Osteoblast (primary cell): ENCODE results near the gene C11orf58. TPM values are rescaled to one million over a fixed set of nuclear protein-coding genes. Genes with fewer than 3 reads are reported as not detected.
A peak's percentile ranks its signal among the peaks of the same experiment; 100 is the strongest.

Source experiments
- DNase-seq: peaks from one replicate; pipeline ENCODE4 v3.0.0; 2011; ENCODE audit warnings: low spot score, mixed read lengths; ENCODE audit not compliant: insufficient read length; ENCODE audit errors: missing footprints
- H2AFZ ChIP-seq: 2 replicates; pipeline ENCODE4 v1.6.0; 2011; ENCODE audit warnings: mild to moderate bottlenecking, low read length
- H3K27ac ChIP-seq: 2 replicates; pipeline ENCODE4 v1.5.1; 2011; ENCODE audit warnings: mild to moderate bottlenecking, low read depth, low read length, moderate library complexity
- H3K27me3 ChIP-seq: 2 replicates; pipeline ENCODE4 v1.6.0; 2012; ENCODE audit warnings: mild to moderate bottlenecking, control low read depth, inconsistent platforms, low read length, moderate library complexity; ENCODE audit not compliant: insufficient read depth
- H3K36me3 ChIP-seq: 2 replicates; pipeline ENCODE4 v1.5.1; 2011; ENCODE audit warnings: mild to moderate bottlenecking, low read length, control low read depth, moderate library complexity; ENCODE audit not compliant: insufficient read depth
- H3K4me1 ChIP-seq: 2 replicates; pipeline ENCODE4 v1.5.1; 2011; ENCODE audit warnings: mild to moderate bottlenecking, low read length, control low read depth, moderate library complexity; ENCODE audit not compliant: insufficient read depth
- H3K4me2 ChIP-seq: 2 replicates; pipeline ENCODE4 v1.6.0; 2011; ENCODE audit warnings: mild to moderate bottlenecking, low read length; ENCODE audit not compliant: insufficient read depth
- H3K4me3 ChIP-seq: fragments of 200-600 bp; sonication (generic); 3 replicates; pipeline ENCODE4 v1.5.1; 2012; ENCODE audit warnings: mild to moderate bottlenecking, low read length, inconsistent platforms; ENCODE audit not compliant: insufficient read depth
- H3K79me2 ChIP-seq: 2 replicates; pipeline ENCODE4 v1.6.0; 2012; ENCODE audit warnings: mild to moderate bottlenecking, low read length, control low read depth, inconsistent platforms; ENCODE audit not compliant: insufficient read depth
- H3K9me3 ChIP-seq: 2 replicates; pipeline ENCODE4 v1.5.1; 2011; ENCODE audit warnings: low read depth, low read length, control low read depth
- H4K20me1 ChIP-seq: 2 replicates; pipeline ENCODE4 v1.6.0; 2012; ENCODE audit warnings: mild to moderate bottlenecking, low read length, control low read depth; ENCODE audit not compliant: insufficient read depth
- total RNA-seq: library from RNA; depleted of rRNA; stranded (reverse); fragments of >200 nt; gene quantifications from 2 replicates; pipeline ENCODE4 v1.2.3, GENCODE V29; 2012
- TF ChIP-seq, protein P1 (sequence below): IDR thresholded peaks from 2 replicates; pipeline ENCODE4 v1.5.1; 2011; ENCODE audit warnings: mild to moderate bottlenecking, low read depth, low read length, moderate library complexity; ENCODE audit errors: extremely low read depth

Gene C11orf58
- 139 and 153 TPM in 2 replicates for total RNA-seq

- H3K4me1 ChIP-seq: peaks cover 15% of the 10 kb centered on the region
- peak within 1 kb of the TSS; percentile 94 for H3K4me2 ChIP-seq
- TF ChIP-seq, protein P1, sequence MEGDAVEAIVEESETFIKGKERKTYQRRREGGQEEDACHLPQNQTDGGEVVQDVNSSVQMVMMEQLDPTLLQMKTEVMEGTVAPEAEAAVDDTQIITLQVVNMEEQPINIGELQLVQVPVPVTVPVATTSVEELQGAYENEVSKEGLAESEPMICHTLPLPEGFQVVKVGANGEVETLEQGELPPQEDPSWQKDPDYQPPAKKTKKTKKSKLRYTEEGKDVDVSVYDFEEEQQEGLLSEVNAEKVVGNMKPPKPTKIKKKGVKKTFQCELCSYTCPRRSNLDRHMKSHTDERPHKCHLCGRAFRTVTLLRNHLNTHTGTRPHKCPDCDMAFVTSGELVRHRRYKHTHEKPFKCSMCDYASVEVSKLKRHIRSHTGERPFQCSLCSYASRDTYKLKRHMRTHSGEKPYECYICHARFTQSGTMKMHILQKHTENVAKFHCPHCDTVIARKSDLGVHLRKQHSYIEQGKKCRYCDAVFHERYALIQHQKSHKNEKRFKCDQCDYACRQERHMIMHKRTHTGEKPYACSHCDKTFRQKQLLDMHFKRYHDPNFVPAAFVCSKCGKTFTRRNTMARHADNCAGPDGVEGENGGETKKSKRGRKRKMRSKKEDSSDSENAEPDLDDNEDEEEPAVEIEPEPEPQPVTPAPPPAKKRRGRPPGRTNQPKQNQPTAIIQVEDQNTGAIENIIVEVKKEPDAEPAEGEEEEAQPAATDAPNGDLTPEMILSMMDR: no peak
- peaks cover 53% of the 10 kb centered on the region for H3K79me2 ChIP-seq
- peak within 1 kb of the TSS; percentile 96 for H3K4me3 ChIP-seq
- peak; percentile 88 for DNase-seq
- no peaks in the 10 kb centered on the region for H3K9me3 ChIP-seq
- H2AFZ ChIP-seq: peak within 1 kb of the TSS; percentile 97
- H3K36me3 ChIP-seq: no peaks in the 10 kb centered on the region
- H3K27me3 ChIP-seq: no peaks in the 10 kb centered on the region
- peak within 1 kb of the TSS; percentile 99 for H3K27ac ChIP-seq
- peaks cover 30% of the 10 kb centered on the region for H4K20me1 ChIP-seq
Observed at GRCh38 chr11:16738193-16738946, at the start of gene C11orf58. Gene C11orf58 (plus strand): TSS chr11:16738647. CDS start chr11:16738779, 132 bp downstream.

- no peak for DNase-seq
Observed at GRCh38 chr11:16690086-16690485, 48.4 kb upstream of the C11orf58 start.

DNA sequence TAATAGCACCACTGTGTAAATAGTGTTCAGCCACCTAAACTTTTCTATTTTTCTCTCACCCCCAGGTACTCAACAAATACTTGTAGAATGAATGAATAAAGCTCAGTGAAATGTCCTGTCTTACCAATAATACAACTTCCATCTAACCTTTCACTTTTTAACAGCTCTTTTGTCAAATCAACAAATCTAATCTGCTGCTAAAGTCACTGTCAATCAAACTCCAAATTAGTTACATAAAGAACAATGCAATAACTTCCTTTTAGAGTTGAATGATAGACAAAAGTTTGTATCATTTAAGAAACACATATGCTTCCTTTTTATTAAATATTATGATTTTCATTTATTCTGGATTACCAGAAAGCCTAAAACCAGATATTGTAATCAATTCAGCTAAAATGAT, 34.7 kb upstream of the C11orf58 start:
- H3K27ac ChIP-seq: no peak overlapping the region
- H3K79me2 ChIP-seq: no peaks in the 10 kb centered on the region
- H3K4me1 ChIP-seq: no peaks in the 10 kb centered on the region
- no peak overlapping the region for H3K4me2 ChIP-seq
- H4K20me1 ChIP-seq: no peaks in the 10 kb centered on the region
- no peak overlapping the region for H3K4me3 ChIP-seq
- H2AFZ ChIP-seq: no peak overlapping the region
- DNase-seq: no peak
- TF ChIP-seq, protein P1: no peak
- H3K27me3 ChIP-seq: no peaks in the 10 kb centered on the region
- no peaks in the 10 kb centered on the region for H3K36me3 ChIP-seq
- H3K9me3 ChIP-seq: no peaks in the 10 kb centered on the region

More at GRCh38 chr11:16690086-16690485, 48.4 kb upstream of the C11orf58 start:
- Histone ChIP-seq H3K36me3 (no peaks in the 10 kb centered on the region), H3K4me2 (no peak overlapping the region), H3K27ac (no peak overlapping the region), H4K20me1 (no peaks in the 10 kb centered on the region), H3K4me1 (no peaks in the 10 kb centered on the region), H3K27me3 (no peaks in the 10 kb centered on the region), H3K9me3 (no peaks in the 10 kb centered on the region), H3K79me2 (no peaks in the 10 kb centered on the region), H3K4me3 (no peak overlapping the region), H2AFZ (no peak overlapping the region)
- TF ChIP-seq, protein P1: no peak

DNA sequence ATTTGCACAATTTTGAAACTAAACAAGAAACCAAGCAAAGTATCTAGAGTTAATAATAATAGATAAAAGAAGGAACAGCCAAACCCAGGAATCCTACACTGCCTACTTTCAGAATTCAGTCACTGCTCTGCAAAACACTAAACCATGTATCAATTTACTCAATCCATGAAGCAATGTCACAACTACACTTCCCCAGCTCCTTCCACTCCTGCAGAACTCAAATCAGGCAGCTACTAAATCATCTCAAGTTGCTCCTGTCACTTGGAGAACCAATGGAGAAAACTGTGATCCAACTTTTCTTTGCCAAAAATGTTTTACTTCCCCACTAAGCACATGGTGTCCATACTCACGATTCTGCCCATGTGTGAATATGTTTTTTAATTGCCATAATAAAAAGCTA, 24.9 kb upstream of the C11orf58 start:
- no peak for DNase-seq
- H3K79me2 ChIP-seq: no peaks in the 10 kb centered on the region
- no peak overlapping the region for H3K27ac ChIP-seq
- TF ChIP-seq, protein P1: no peak
- H3K4me3 ChIP-seq: no peak overlapping the region
- H3K36me3 ChIP-seq: no peaks in the 10 kb centered on the region
- H2AFZ ChIP-seq: no peak overlapping the region
- no peaks in the 10 kb centered on the region for H3K4me1 ChIP-seq
- no peaks in the 10 kb centered on the region for H3K9me3 ChIP-seq
- H4K20me1 ChIP-seq: no peaks in the 10 kb centered on the region
- no peaks in the 10 kb centered on the region for H3K27me3 ChIP-seq
- H3K4me2 ChIP-seq: no peak overlapping the region
